ENCODE results near the gene CCDC185. TPM values are rescaled to one million over a fixed set of nuclear protein-coding genes. Genes with fewer than 3 reads are reported as not detected.

The CCDC185 gene
- total and polyA plus RNA-seq, 2 donors (not counting 1 experiment from before 2014, with no cell fraction given), result not detected

GRCh38 chr1:223346311-223346710, 46.9 kb upstream of the CCDC185 start:
- H3K4me1 ChIP-seq (ENCODE audit: control insufficient read depth in 2 of 2, insufficient read depth in 2 of 2, low read length in 2 of 2), result no peaks in the 10 kb centered on the region
- H3K36me3 ChIP-seq (replicated peaks in 1 of 2; ENCODE audit: control extremely low read depth in 1 of 2, control insufficient read depth in 1 of 2, extremely low read depth in 1 of 2, insufficient read depth in 2 of 2, low read length in 1 of 2), result no peaks in the 10 kb centered on the region
- no peaks in the 10 kb centered on the region for H3K9me3 ChIP-seq (ENCODE audit: control extremely low read depth in 1 of 3, control insufficient read depth in 2 of 3, insufficient read depth in 1 of 3, low read length in 2 of 3)
- intact Hi-C loops (cut with micrococcal nuclease), result no loop called here
- H4K20me1 ChIP-seq (ENCODE audit: control insufficient read depth, insufficient read depth, low read length, poor library complexity, severe bottlenecking), result no peaks in the 10 kb centered on the region
- DNase-seq (no peak), ATAC-seq (ENCODE audit: low read depth) (no peak)
- Mint-ChIP-seq H3K9me3 (ENCODE audit: insufficient read depth) (no peaks in the 10 kb centered on the region), H3K27me3 (peaks cover 5% of the 10 kb centered on the region), H3K4me1 (no peaks in the 10 kb centered on the region), H3K27ac (no peak overlapping the region), H3K4me3 (no peak overlapping the region)
- H3K27ac ChIP-seq (ENCODE audit: low read length in 2 of 2), result no peak overlapping the region
- WGBS (ENCODE audit: insufficient coverage), result 89% methylated on average over 3 of the region's 4 CpGs
- H2AFZ ChIP-seq (ENCODE audit: insufficient read depth, low read depth, low read length, poor library complexity, severe bottlenecking), result no peak overlapping the region
- peaks cover 0 to 3% (median 0%) of the 10 kb centered on the region in 4 experiments for H3K27me3 ChIP-seq (replicated peaks in 1 of 4; ENCODE audit: control extremely low read depth in 1 of 4, control insufficient read depth in 3 of 4, insufficient read depth in 4 of 4, low read length in 3 of 4)
- no peak overlapping the region for H3K4me2 ChIP-seq (replicated peaks; ENCODE audit: low read depth, low read length, poor library complexity, severe bottlenecking)
- H3K4me3 ChIP-seq (ENCODE audit: control extremely low read depth in 1 of 5, extremely low read depth in 1 of 5, insufficient read depth in 1 of 5, low read depth in 2 of 5, low read length in 4 of 5), result no peak overlapping the region
- no peak for TF ChIP-seq EZH2 (IDR thresholded peaks at IDR 0.05; ENCODE audit: borderline replicate concordance, insufficient read depth, low read depth, low read length, poor library complexity, severe bottlenecking)
- no peak for TF ChIP-seq CTCF (IDR thresholded peaks at IDR 0.05)
- H3K79me2 ChIP-seq (ENCODE audit: control insufficient read depth, insufficient read depth, low read length), result no peaks in the 10 kb centered on the region
- ChIA-PET POLR2A (no interaction called here), CTCF (no interaction called here)
- no peak overlapping the region for H3K9ac ChIP-seq (ENCODE audit: low read length)

GRCh38 chr1:223347583-223347982, 45.6 kb upstream of the CCDC185 start:
- Mint-ChIP-seq H3K9me3 (ENCODE audit: insufficient read depth) (no peaks in the 10 kb centered on the region), H3K4me3 (no peak overlapping the region), H3K27ac (no peak overlapping the region), H3K4me1 (no peaks in the 10 kb centered on the region), H3K27me3 (peaks cover 5% of the 10 kb centered on the region)
- Histone ChIP-seq H3K9ac (ENCODE audit: low read length) (no peak overlapping the region), H4K20me1 (ENCODE audit: control insufficient read depth, insufficient read depth, low read length, poor library complexity, severe bottlenecking) (no peaks in the 10 kb centered on the region), H3K4me2 (replicated peaks; ENCODE audit: low read depth, low read length, poor library complexity, severe bottlenecking) (no peak overlapping the region), H3K4me3 (ENCODE audit: control extremely low read depth in 1 of 5, extremely low read depth in 1 of 5, insufficient read depth in 1 of 5, low read depth in 2 of 5, low read length in 4 of 5) (no peak overlapping the region), H3K36me3 (replicated peaks in 1 of 2; ENCODE audit: control extremely low read depth in 1 of 2, control insufficient read depth in 1 of 2, extremely low read depth in 1 of 2, insufficient read depth in 2 of 2, low read length in 1 of 2) (no peaks in the 10 kb centered on the region), H3K27ac (ENCODE audit: low read length in 2 of 2) (no peak overlapping the region), H3K79me2 (ENCODE audit: control insufficient read depth, insufficient read depth, low read length) (no peaks in the 10 kb centered on the region), H3K27me3 (replicated peaks in 1 of 4; ENCODE audit: control extremely low read depth in 1 of 4, control insufficient read depth in 3 of 4, insufficient read depth in 4 of 4, low read length in 3 of 4) (peaks cover 0 to 5% (median 0%) of the 10 kb centered on the region in 4 experiments), H3K4me1 (ENCODE audit: control insufficient read depth in 2 of 2, insufficient read depth in 2 of 2, low read length in 2 of 2) (no peaks in the 10 kb centered on the region), H3K9me3 (ENCODE audit: control extremely low read depth in 1 of 3, control insufficient read depth in 2 of 3, insufficient read depth in 1 of 3, low read length in 2 of 3) (no peaks in the 10 kb centered on the region), H2AFZ (ENCODE audit: insufficient read depth, low read depth, low read length, poor library complexity, severe bottlenecking) (no peak overlapping the region)
- ChIA-PET POLR2A (no interaction called here), CTCF (no interaction called here)
- no peak for TF ChIP-seq CTCF (IDR thresholded peaks at IDR 0.05)
- TF ChIP-seq EZH2 (IDR thresholded peaks at IDR 0.05; ENCODE audit: borderline replicate concordance, insufficient read depth, low read depth, low read length, poor library complexity, severe bottlenecking), result no peak
- ATAC-seq (ENCODE audit: low read depth), result no peak
- no peak for DNase-seq
- intact Hi-C loops (cut with micrococcal nuclease), result no loop called here
- WGBS (ENCODE audit: insufficient coverage), result no CpG with 5 or more reads among the region's 4 CpGs

All from B cell (primary cell).